HepG2 (cell line): Measurements from ENCODE around the gene PRKCZ. TPM values are rescaled to one million over a fixed set of nuclear protein-coding genes. Genes with fewer than 3 reads are reported as not detected.
A peak's percentile ranks its signal among the peaks of the same experiment; 100 is the strongest.

Source experiments
- CAMTA2 ChIP-seq: sonication (generic); formaldehyde crosslinking; IDR thresholded peaks from 2 replicates; pipeline ENCODE4 v1.4.0; 2020; ENCODE audit warnings: mild to moderate bottlenecking, missing genetic modification reagents, borderline replicate concordance
- CCDC6 ChIP-seq: sonication (generic); formaldehyde crosslinking; IDR thresholded peaks from 2 replicates; pipeline ENCODE4 v1.8.1; 2022; ENCODE audit warnings: mild to moderate bottlenecking, missing genetic modification reagents, moderate library complexity
- DPF2 ChIP-seq: sonication (generic); formaldehyde crosslinking; IDR thresholded peaks from 2 replicates; pipeline ENCODE4 v1.4.0; 2020; ENCODE audit warnings: mild to moderate bottlenecking, low read depth, missing genetic modification reagents, borderline replicate concordance
- FOXA3 ChIP-seq: IDR thresholded peaks from 2 replicates; pipeline ENCODE4 v1.6.1; 2016; ENCODE audit warnings: missing genetic modification reagents, missing compliant biosample characterization
- FOXJ3 ChIP-seq: sonication (generic); formaldehyde crosslinking; IDR thresholded peaks from 2 replicates; pipeline ENCODE4 v1.4.0; 2020; ENCODE audit warnings: missing genetic modification reagents, mild to moderate bottlenecking, borderline replicate concordance
- FOXK2 ChIP-seq: fragments of 450-650 bp; IDR thresholded peaks from 2 replicates; pipeline ENCODE4 v1.6.1; 2016
- HOXA5 ChIP-seq: sonication (generic); formaldehyde crosslinking; IDR thresholded peaks from 2 replicates; pipeline ENCODE4 v1.4.0; 2020; ENCODE audit warnings: missing genetic modification reagents
- KMT2A ChIP-seq: sonication (generic); formaldehyde crosslinking; IDR thresholded peaks from 2 replicates; pipeline ENCODE4 v1.4.0; 2020; ENCODE audit warnings: missing genetic modification reagents
- LCORL ChIP-seq, 2 experiments: fragments of 450-650 bp in 1 of 2; sonication (generic) in 1 of 2; formaldehyde crosslinking in 1 of 2; IDR thresholded peaks; 2 replicates each; pipeline versions ENCODE4 v1.5.0 to v1.6.1; 2017 to 2020; ENCODE audit warnings: antibody characterized with exemption in 1 of 2, missing genetic modification reagents in 1 of 2
- MIER2 ChIP-seq: IDR thresholded peaks from 2 replicates; pipeline ENCODE4 v1.6.1; 2016; ENCODE audit warnings: missing biosample characterization, missing genetic modification reagents
- NR2F6 ChIP-seq, 2 experiments: IDR thresholded peaks; 2 replicates each; pipeline ENCODE4 v1.6.1; 2016; ENCODE audit warnings: antibody characterized with exemption in 1 of 2, mild to moderate bottlenecking in 1 of 2
- SIN3B ChIP-seq: fragments of 150-350 bp; IDR thresholded peaks from 2 replicates; pipeline ENCODE4 v1.6.1; 2014; ENCODE audit warnings: low read length
- SKI ChIP-seq: fragments of 450-650 bp; IDR thresholded peaks from one replicate; pipeline ENCODE4 v1.6.1; 2018; ENCODE audit warnings: mild to moderate bottlenecking; ENCODE audit not compliant: partially characterized antibody
- SKIL ChIP-seq: sonication (generic); formaldehyde crosslinking; IDR thresholded peaks from 2 replicates; pipeline ENCODE4 v1.8.0; 2022; ENCODE audit warnings: missing genetic modification reagents, mild to moderate bottlenecking, moderate library complexity, borderline replicate concordance
- STAG1 ChIP-seq: sonication (generic); formaldehyde crosslinking; IDR thresholded peaks from 2 replicates; pipeline ENCODE4 v1.4.0; 2020; ENCODE audit warnings: missing genetic modification reagents
- ZBTB10 ChIP-seq: sonication (generic); formaldehyde crosslinking; IDR thresholded peaks from 2 replicates; pipeline ENCODE4 v1.4.0; 2020; ENCODE audit warnings: missing genetic modification reagents, borderline replicate concordance
- ZNF124 ChIP-seq: sonication (generic); formaldehyde crosslinking; IDR thresholded peaks from 2 replicates; pipeline ENCODE4 v1.4.0; 2020; ENCODE audit warnings: missing genetic modification reagents
- ZNF557 ChIP-seq: sonication (generic); formaldehyde crosslinking; IDR thresholded peaks from 2 replicates; pipeline ENCODE4 v1.4.0; 2020; ENCODE audit warnings: missing genetic modification reagents
- polyA plus RNA-seq, 8 experiments: library from polyadenylated mRNA; depleted of rRNA in 3 of 8; stranded (reverse) in 7 of 8; unstranded in 1 of 8; fragments of >200 nt; fragmentation: Illumina TruSeq in 4 of 8; extraction: Trizol in 4 of 8; gene quantifications; 2 replicates each; pipeline versions ENCODE4 v1.2.1 to v1.2.3, GENCODE V29; 2011 to 2016; ENCODE audit warnings: low read depth in 4 of 8, missing spikeins in 1 of 8, mixed read lengths in 1 of 8; ENCODE audit not compliant: insufficient read depth in 1 of 8
- total RNA-seq, 5 experiments: library from RNA; depleted of rRNA; stranded (reverse); fragments of >200 nt; fragmentation: Illumina TruSeq; extraction: Trizol; gene quantifications; 2 replicates each; pipeline ENCODE4 v1.2.3, GENCODE V29; 2016; ENCODE audit warnings: low read depth in 1 of 5
- TF ChIP-seq, protein P1 (sequence below), 2 experiments: sonication (generic) in 1 of 2; formaldehyde crosslinking in 1 of 2; IDR thresholded peaks; 2 replicates each; pipeline versions ENCODE4 v1.5.1 to v1.6.1; 2011 to 2020; ENCODE audit warnings: borderline replicate concordance in 1 of 2, low read depth in 1 of 2, low read length in 1 of 2, mild to moderate bottlenecking in 1 of 2, missing genetic modification reagents in 1 of 2, moderate library complexity in 1 of 2
- TF ChIP-seq, protein P2 (sequence below): sonication (generic); formaldehyde crosslinking; conservative IDR thresholded peaks from 2 replicates; pipeline ENCODE4 v1.8.0; 2022; ENCODE audit warnings: mild to moderate bottlenecking, moderate library complexity, missing genetic modification reagents

Gene PRKCZ
- total and polyA plus RNA-seq, 2 of the 13 experiments (the other 11 are each of a cell fraction or from before 2014, with no cell fraction given) = 34.7 to 85.2 TPM

GRCh38 chr1:2233997-2234761, 184.0 kb downstream of the PRKCZ start (continued):
- TF ChIP-seq MIER2 (CRISPR knock-in tag) (0 out of 2 replicates have a peak, but pooled peaks have one; percentile 34), DPF2 (CRISPR knock-in tag) (peak; percentile 86), SKIL (CRISPR knock-in tag) (peak; percentile 92), STAG1 (CRISPR knock-in tag) (peak; percentile 23; the same call in 1 of the 2 replicates), CCDC6 (CRISPR knock-in tag) (peak; percentile 77; the same call in 1 of the 2 replicates), FOXJ3 (CRISPR knock-in tag) (peak; percentile 85; the same call in 1 of the 2 replicates), ZNF124 (CRISPR knock-in tag) (peak; percentile 53; the same call in 1 of the 2 replicates), NR2F6 (IDR thresholded peaks at IDR 0.05) (peak; percentile 58), NR2F6 (CRISPR knock-in tag; IDR thresholded peaks at IDR 0.05) (peak; percentile 71), CAMTA2 (CRISPR knock-in tag) (peak; percentile 71; the same call in 1 of the 2 replicates), LCORL (IDR thresholded peaks at IDR 0.05) (no peak), LCORL (CRISPR knock-in tag; IDR thresholded peaks at IDR 0.05) (peak; percentile 83), ZBTB10 (CRISPR knock-in tag) (peak; percentile 84; the same call in 1 of the 2 replicates), ZNF557 (CRISPR knock-in tag) (no peak), HOXA5 (peak; percentile 79; the same call in 1 of the 2 replicates), FOXK2 (no peak), KMT2A (CRISPR knock-in tag) (peak; percentile 62), FOXA3 (CRISPR knock-in tag) (peak; percentile 82), SIN3B (no peak), SKI (peak; percentile 98)
- TF ChIP-seq, protein P1, sequence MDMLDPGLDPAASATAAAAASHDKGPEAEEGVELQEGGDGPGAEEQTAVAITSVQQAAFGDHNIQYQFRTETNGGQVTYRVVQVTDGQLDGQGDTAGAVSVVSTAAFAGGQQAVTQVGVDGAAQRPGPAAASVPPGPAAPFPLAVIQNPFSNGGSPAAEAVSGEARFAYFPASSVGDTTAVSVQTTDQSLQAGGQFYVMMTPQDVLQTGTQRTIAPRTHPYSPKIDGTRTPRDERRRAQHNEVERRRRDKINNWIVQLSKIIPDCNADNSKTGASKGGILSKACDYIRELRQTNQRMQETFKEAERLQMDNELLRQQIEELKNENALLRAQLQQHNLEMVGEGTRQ (IDR thresholded peaks at IDR 0.05; ENCODE audit: low read depth, low read length) = no peak
- TF ChIP-seq, protein P1 (CRISPR knock-in tag; IDR thresholded peaks at IDR 0.05; ENCODE audit: borderline replicate concordance) = no peak
- TF ChIP-seq, protein P2, sequence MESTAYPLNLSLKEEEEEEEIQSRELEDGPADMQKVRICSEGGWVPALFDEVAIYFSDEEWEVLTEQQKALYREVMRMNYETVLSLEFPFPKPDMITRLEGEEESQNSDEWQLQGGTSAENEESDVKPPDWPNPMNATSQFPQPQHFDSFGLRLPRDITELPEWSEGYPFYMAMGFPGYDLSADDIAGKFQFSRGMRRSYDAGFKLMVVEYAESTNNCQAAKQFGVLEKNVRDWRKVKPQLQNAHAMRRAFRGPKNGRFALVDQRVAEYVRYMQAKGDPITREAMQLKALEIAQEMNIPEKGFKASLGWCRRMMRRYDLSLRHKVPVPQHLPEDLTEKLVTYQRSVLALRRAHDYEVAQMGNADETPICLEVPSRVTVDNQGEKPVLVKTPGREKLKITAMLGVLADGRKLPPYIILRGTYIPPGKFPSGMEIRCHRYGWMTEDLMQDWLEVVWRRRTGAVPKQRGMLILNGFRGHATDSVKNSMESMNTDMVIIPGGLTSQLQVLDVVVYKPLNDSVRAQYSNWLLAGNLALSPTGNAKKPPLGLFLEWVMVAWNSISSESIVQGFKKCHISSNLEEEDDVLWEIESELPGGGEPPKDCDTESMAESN = peak; percentile 51; the same call in 1 of the 2 replicates
